HepG2 (cell line): Measurements from ENCODE around the gene CD180. TPM values are rescaled to one million over a fixed set of nuclear protein-coding genes. Genes with fewer than 3 reads are reported as not detected.

Source experiments
- ATAC-seq: fragments of 200-7000 bp; cut with Tn5 transposase; 3 replicates; pipeline ENCODE4 v1.9.1; 2020; ENCODE audit warnings: mild to moderate bottlenecking, moderate library complexity
- BruUV-seq: library from RNA; stranded (reverse); fragments of 400-500 nt; replicated peaks from 2 replicates; lab custom pipeline; 2021; lab: Mats Ljungman, UMichigan
- CTCF ChIA-PET: fragments of 300-600 bp; formaldehyde crosslinking; extraction: SDS; loops from one replicate; lab custom pipeline; 2021; ENCODE audit warnings: low total read pairs, inconsistent platforms, low intra/inter-chr PET ratio; lab: Yijun Ruan, JAX
- POLR2A ChIA-PET: fragments of 350-600 bp; sonication (Branson Sonifier 250); formaldehyde crosslinking; loops from one replicate; lab custom pipeline; 2020; ENCODE audit warnings: antibody characterized with exemption, inconsistent platforms; lab: Yijun Ruan, JAX
- DNase-seq: peaks from one replicate; pipeline ENCODE4 v3.0.0-alpha.2; 2015; ENCODE audit warnings: low spot score
- FAIRE-seq: peaks from 3 replicates; lab custom pipeline; 2011; peaks lifted over from hg19 to GRCh38; lab: Jason Lieb, UNC
- H2AFZ ChIP-seq: one replicate; pipeline ENCODE4 v1.6.1; 2011; ENCODE audit warnings: low read length, inconsistent platforms
- H3K27ac ChIP-seq: fragments of 300-600 bp; 3 replicates; pipeline ENCODE4 v1.8.0; 2011; ENCODE audit warnings: mixed run types, mild to moderate bottlenecking, mixed read lengths, low read length, inconsistent platforms; ENCODE audit not compliant: insufficient read depth; ENCODE audit errors: extremely low read length
- H3K27me3 ChIP-seq, 2 experiments: fragments of 200-600 bp in 1 of 2; 2 replicates in 1 of 2; 3 replicates in 1 of 2; pipeline versions ENCODE4 v1.6.0 to v1.8.0; 2011; ENCODE audit warnings: low read length in 2 of 2, mild to moderate bottlenecking in 2 of 2, moderate library complexity in 2 of 2, inconsistent platforms in 1 of 2; ENCODE audit not compliant: insufficient read depth in 2 of 2, control insufficient read depth in 1 of 2
- H3K36me3 ChIP-seq, 2 experiments: fragments of 200-600 bp in 1 of 2; replicated peaks in 1 of 2; 2 replicates in 1 of 2; 3 replicates in 1 of 2; pipeline versions ENCODE4 v1.5.1 to v1.8.0; 2011; ENCODE audit warnings: low read length in 2 of 2, inconsistent platforms in 1 of 2; ENCODE audit not compliant: insufficient read depth in 2 of 2, control insufficient read depth in 1 of 2
- H3K4me1 ChIP-seq: 2 replicates; pipeline ENCODE4 v1.5.1; 2012; ENCODE audit warnings: low read length, inconsistent platforms; ENCODE audit not compliant: insufficient read depth
- H3K4me2 ChIP-seq: 2 replicates; pipeline ENCODE4 v1.6.0; 2011; ENCODE audit warnings: low read depth, low read length, inconsistent platforms
- H3K4me3 ChIP-seq, 3 experiments: fragments of 200-600 bp in 1 of 3; sonication (generic), shearing (Covaris generic) in 1 of 3; replicated peaks in 1 of 3; 2 replicates each; pipeline ENCODE4 v1.5.1; 2011 to 2016; ENCODE audit warnings: low read length in 3 of 3, inconsistent platforms in 2 of 3, low read depth in 2 of 3, mild to moderate bottlenecking in 2 of 3, control low read depth in 1 of 3, mixed read lengths in 1 of 3; ENCODE audit not compliant: insufficient read depth in 1 of 3
- H3K79me2 ChIP-seq: one replicate; pipeline ENCODE4 v1.6.1; 2011; ENCODE audit warnings: low read length, inconsistent platforms; ENCODE audit not compliant: insufficient read depth
- H3K9ac ChIP-seq: 2 replicates; pipeline ENCODE4 v1.6.0; 2011; ENCODE audit warnings: mild to moderate bottlenecking, low read depth, low read length, inconsistent platforms; ENCODE audit not compliant: insufficient read depth
- H3K9me3 ChIP-seq: 2 replicates; pipeline ENCODE4 v1.5.1; 2012; ENCODE audit warnings: mild to moderate bottlenecking, low read length
- H4K20me1 ChIP-seq: 2 replicates; pipeline ENCODE4 v1.6.0; 2011; ENCODE audit warnings: inconsistent platforms, mild to moderate bottlenecking, low read length, moderate library complexity; ENCODE audit not compliant: insufficient read depth
- ADNP ChIP-seq: sonication (generic); formaldehyde crosslinking; IDR thresholded peaks from 2 replicates; pipeline ENCODE4 v1.4.0; 2020; ENCODE audit warnings: missing genetic modification reagents
- ZNF20 ChIP-seq: sonication (generic); formaldehyde crosslinking; IDR thresholded peaks from 2 replicates; pipeline ENCODE4 v1.4.0; 2020; ENCODE audit warnings: mild to moderate bottlenecking, moderate library complexity, missing genetic modification reagents
- ZNF331 ChIP-seq: sonication (generic); formaldehyde crosslinking; IDR thresholded peaks from 2 replicates; pipeline ENCODE4 v1.4.0; 2020; ENCODE audit warnings: missing genetic modification reagents
- ZNF816 ChIP-seq: sonication (generic); formaldehyde crosslinking; IDR thresholded peaks from 2 replicates; pipeline ENCODE4 v1.8.0; 2022; ENCODE audit warnings: missing genetic modification reagents, mild to moderate bottlenecking, borderline replicate concordance
- WGBS: methylation state at CpG from one replicate; pipeline ENCODE4 v1.1.6; 2017; ENCODE audit warnings: low lambda C conversion rate; 5-methylcytosine and 5-hydroxymethylcytosine counted together
- in situ Hi-C: cut with HindIII; loops from 2 replicates; pipeline ENCODE4 v1.10.0; 2017; ENCODE audit warnings: low pct_unique_long_range_greater_than_20kb; ENCODE audit not compliant: extremely low pct_ligation_motif_present
- intact Hi-C: fragments of 100-400 bp; cut with micrococcal nuclease; formaldehyde crosslinking; loops from one replicate; pipeline ENCODE4 v1.10.0; 2022; ENCODE audit not compliant: unreplicated experiment
- polyA plus RNA-seq, 8 experiments: library from polyadenylated mRNA; depleted of rRNA in 3 of 8; stranded (reverse) in 7 of 8; unstranded in 1 of 8; fragments of >200 nt; fragmentation: Illumina TruSeq in 4 of 8; extraction: Trizol in 4 of 8; gene quantifications; 2 replicates each; pipeline versions ENCODE4 v1.2.1 to v1.2.3, GENCODE V29; 2011 to 2016; ENCODE audit warnings: low read depth in 4 of 8, missing spikeins in 1 of 8, mixed read lengths in 1 of 8; ENCODE audit not compliant: insufficient read depth in 1 of 8
- total RNA-seq, 5 experiments: library from RNA; depleted of rRNA; stranded (reverse); fragments of >200 nt; fragmentation: Illumina TruSeq; extraction: Trizol; gene quantifications; 2 replicates each; pipeline ENCODE4 v1.2.3, GENCODE V29; 2016; ENCODE audit warnings: low read depth in 1 of 5
- TF ChIP-seq, protein P1 (sequence below): sonication (generic); formaldehyde crosslinking; IDR thresholded peaks from 2 replicates; pipeline ENCODE4 v1.5.0; 2020; ENCODE audit warnings: mild to moderate bottlenecking, missing genetic modification reagents, borderline replicate concordance
- TF ChIP-seq, protein P2 (sequence below): sonication (generic); formaldehyde crosslinking; IDR thresholded peaks from 2 replicates; pipeline ENCODE4 v1.4.0; 2020; ENCODE audit warnings: missing genetic modification reagents, borderline replicate concordance
- TF ChIP-seq, protein P3 (sequence below): sonication (generic); formaldehyde crosslinking; IDR thresholded peaks from 2 replicates; pipeline ENCODE4 v1.4.0; 2020; ENCODE audit warnings: mild to moderate bottlenecking, missing genetic modification reagents

CD180 gene
- total and polyA plus RNA-seq, 2 of the 13 experiments (the other 11 are each of a cell fraction or from before 2014, with no cell fraction given), result not detected

DNA sequence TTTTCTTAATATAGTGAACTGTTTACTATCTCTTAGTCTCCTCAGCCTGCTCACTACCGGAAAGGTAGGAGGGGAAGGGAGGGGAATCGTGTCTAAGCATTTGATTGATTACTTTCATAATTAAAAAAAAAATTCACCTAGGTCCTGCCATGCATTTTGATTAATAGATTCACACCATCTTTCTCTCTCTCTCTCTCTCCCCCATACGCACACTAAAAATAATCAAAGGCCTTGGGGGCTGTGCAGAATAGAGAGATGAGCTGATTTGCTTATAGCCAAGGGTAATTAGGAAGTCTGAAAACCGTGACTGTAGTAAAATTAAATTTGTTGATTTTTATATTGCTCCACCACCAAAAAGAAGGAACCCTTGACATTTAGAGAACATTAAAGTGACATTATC lies 49.6 kb downstream of the CD180 start:
- ATAC-seq (no peak), FAIRE-seq (no peak)
- Histone ChIP-seq H3K4me3 (no peak overlapping the region), H3K4me1 (peaks cover 52% of the 10 kb centered on the region), H3K27ac (no peak overlapping the region), H3K79me2 (no peaks in the 10 kb centered on the region), H3K4me2 (no peak overlapping the region)
- in situ Hi-C loops, result no loop called here
- WGBS, result 95% methylated on average over 4 of the region's 4 CpGs
- POLR2A ChIA-PET, result no interaction called here
- TF ChIP-seq ADNP (CRISPR knock-in tag) (no peak), ZNF20 (CRISPR knock-in tag) (no peak), ZNF816 (CRISPR knock-in tag) (no peak), ZNF331 (CRISPR knock-in tag) (no peak)
- TF ChIP-seq, protein P1, sequence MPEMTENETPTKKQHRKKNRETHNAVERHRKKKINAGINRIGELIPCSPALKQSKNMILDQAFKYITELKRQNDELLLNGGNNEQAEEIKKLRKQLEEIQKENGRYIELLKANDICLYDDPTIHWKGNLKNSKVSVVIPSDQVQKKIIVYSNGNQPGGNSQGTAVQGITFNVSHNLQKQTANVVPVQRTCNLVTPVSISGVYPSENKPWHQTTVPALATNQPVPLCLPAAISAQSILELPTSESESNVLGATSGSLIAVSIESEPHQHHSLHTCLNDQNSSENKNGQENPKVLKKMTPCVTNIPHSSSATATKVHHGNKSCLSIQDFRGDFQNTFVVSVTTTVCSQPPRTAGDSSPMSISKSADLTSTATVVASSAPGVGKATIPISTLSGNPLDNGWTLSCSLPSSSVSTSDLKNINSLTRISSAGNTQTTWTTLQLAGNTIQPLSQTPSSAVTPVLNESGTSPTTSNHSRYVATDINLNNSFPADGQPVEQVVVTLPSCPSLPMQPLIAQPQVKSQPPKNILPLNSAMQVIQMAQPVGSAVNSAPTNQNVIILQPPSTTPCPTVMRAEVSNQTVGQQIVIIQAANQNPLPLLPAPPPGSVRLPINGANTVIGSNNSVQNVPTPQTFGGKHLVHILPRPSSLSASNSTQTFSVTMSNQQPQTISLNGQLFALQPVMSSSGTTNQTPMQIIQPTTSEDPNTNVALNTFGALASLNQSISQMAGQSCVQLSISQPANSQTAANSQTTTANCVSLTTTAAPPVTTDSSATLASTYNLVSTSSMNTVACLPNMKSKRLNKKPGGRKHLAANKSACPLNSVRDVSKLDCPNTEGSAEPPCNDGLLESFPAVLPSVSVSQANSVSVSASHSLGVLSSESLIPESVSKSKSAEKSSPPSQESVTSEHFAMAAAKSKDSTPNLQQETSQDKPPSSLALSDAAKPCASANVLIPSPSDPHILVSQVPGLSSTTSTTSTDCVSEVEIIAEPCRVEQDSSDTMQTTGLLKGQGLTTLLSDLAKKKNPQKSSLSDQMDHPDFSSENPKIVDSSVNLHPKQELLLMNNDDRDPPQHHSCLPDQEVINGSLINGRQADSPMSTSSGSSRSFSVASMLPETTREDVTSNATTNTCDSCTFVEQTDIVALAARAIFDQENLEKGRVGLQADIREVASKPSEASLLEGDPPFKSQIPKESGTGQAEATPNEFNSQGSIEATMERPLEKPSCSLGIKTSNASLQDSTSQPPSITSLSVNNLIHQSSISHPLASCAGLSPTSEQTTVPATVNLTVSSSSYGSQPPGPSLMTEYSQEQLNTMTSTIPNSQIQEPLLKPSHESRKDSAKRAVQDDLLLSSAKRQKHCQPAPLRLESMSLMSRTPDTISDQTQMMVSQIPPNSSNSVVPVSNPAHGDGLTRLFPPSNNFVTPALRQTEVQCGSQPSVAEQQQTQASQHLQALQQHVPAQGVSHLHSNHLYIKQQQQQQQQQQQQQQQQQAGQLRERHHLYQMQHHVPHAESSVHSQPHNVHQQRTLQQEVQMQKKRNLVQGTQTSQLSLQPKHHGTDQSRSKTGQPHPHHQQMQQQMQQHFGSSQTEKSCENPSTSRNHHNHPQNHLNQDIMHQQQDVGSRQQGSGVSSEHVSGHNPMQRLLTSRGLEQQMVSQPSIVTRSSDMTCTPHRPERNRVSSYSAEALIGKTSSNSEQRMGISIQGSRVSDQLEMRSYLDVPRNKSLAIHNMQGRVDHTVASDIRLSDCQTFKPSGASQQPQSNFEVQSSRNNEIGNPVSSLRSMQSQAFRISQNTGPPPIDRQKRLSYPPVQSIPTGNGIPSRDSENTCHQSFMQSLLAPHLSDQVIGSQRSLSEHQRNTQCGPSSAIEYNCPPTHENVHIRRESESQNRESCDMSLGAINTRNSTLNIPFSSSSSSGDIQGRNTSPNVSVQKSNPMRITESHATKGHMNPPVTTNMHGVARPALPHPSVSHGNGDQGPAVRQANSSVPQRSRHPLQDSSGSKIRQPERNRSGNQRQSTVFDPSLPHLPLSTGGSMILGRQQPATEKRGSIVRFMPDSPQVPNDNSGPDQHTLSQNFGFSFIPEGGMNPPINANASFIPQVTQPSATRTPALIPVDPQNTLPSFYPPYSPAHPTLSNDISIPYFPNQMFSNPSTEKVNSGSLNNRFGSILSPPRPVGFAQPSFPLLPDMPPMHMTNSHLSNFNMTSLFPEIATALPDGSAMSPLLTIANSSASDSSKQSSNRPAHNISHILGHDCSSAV, result no peak
- TF ChIP-seq, protein P2, sequence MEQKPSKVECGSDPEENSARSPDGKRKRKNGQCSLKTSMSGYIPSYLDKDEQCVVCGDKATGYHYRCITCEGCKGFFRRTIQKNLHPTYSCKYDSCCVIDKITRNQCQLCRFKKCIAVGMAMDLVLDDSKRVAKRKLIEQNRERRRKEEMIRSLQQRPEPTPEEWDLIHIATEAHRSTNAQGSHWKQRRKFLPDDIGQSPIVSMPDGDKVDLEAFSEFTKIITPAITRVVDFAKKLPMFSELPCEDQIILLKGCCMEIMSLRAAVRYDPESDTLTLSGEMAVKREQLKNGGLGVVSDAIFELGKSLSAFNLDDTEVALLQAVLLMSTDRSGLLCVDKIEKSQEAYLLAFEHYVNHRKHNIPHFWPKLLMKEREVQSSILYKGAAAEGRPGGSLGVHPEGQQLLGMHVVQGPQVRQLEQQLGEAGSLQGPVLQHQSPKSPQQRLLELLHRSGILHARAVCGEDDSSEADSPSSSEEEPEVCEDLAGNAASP, result no peak
- TF ChIP-seq, protein P3, sequence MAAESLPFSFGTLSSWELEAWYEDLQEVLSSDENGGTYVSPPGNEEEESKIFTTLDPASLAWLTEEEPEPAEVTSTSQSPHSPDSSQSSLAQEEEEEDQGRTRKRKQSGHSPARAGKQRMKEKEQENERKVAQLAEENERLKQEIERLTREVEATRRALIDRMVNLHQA (CRISPR knock-in tag), result no peak
- TF ChIP-seq, all 625 proteins: peak for 0
- Histone ChIP-seq H3K36me3 (peaks cover 3 to 16% of the 10 kb centered on the region in 2 experiments; a peak in 3 of 5 replicates), H4K20me1 (no peaks in the 10 kb centered on the region), H2AFZ (no peak overlapping the region), H3K27me3 (no peaks in the 10 kb centered on the region), H3K9ac (no peak overlapping the region), H3K9me3 (no peaks in the 10 kb centered on the region)
- BruUV-seq, result no TSS peak
- CTCF ChIA-PET, result no interaction called here
- intact Hi-C loops, result no loop called here
- DNase-seq, result no peak
